AG04450 (cell line): Measurements from ENCODE around the gene C1orf74. TPM values are rescaled to one million over a fixed set of nuclear protein-coding genes. Genes with fewer than 3 reads are reported as not detected.
"Not testable (repeated sequence)": the region's sequence is repeated elsewhere in the genome, so short reads cannot be mapped to it uniquely, and the experiment has no call there.

Source experiments
- CTCF ChIA-PET: fragments of 300-600, 350-600 bp; formaldehyde crosslinking; extraction: SDS; loops from one replicate; lab custom pipeline; 2022; ENCODE audit warnings: antibody characterized with exemption, inconsistent platforms; lab: Charles Lee
- POLR2A ChIA-PET: fragments of 350-600 bp; formaldehyde crosslinking; extraction: SDS; loops from one replicate; lab custom pipeline; 2021; ENCODE audit warnings: antibody characterized with exemption, inconsistent platforms; lab: Yijun Ruan, JAX
- DNase-seq: peaks from one replicate; pipeline ENCODE4 v3.0.0-alpha.2; 2011; ENCODE audit warnings: low read depth, low spot score
- H3K27ac ChIP-seq: one replicate; pipeline ENCODE4 v1.5.1; 2012; ENCODE audit warnings: low read depth, low read length, control low read depth
- H3K27me3 ChIP-seq: one replicate; pipeline ENCODE4 v1.6.0; 2012; ENCODE audit warnings: low read length; ENCODE audit not compliant: control insufficient read depth, insufficient read depth
- H3K4me3 ChIP-seq: 2 replicates; pipeline ENCODE4 v1.5.1; 2011; ENCODE audit warnings: mild to moderate bottlenecking, low read depth, low read length, control low read depth
- H3K9me3 ChIP-seq: 2 replicates; pipeline ENCODE4 v1.5.1; 2012; ENCODE audit warnings: low read length; ENCODE audit not compliant: control insufficient read depth, insufficient read depth
- CTCF ChIP-seq: IDR thresholded peaks from 2 replicates; pipeline ENCODE4 v1.5.1; 2011; ENCODE audit warnings: low read depth, low read length, control low read depth, inconsistent platforms
- polyA plus RNA-seq: library from polyadenylated mRNA; depleted of rRNA; stranded (reverse); fragments of >200 nt; gene quantifications from 2 replicates; pipeline ENCODE4 v1.2.3, GENCODE V29; 2011

Gene C1orf74
- polyA plus RNA-seq, 1 experiment = 2.2 TPM

GRCh38 chr1:209802117-209802779 is 17.9 kb upstream of the C1orf74 start:
- no peak overlapping the region for H3K4me3 ChIP-seq
- POLR2A ChIA-PET = no interaction called here
- H3K27ac ChIP-seq = no peak overlapping the region
- no peak for DNase-seq
- no peaks in the 10 kb centered on the region for H3K27me3 ChIP-seq
- no peak for TF ChIP-seq CTCF
- peaks cover 5% of the 10 kb centered on the region; the same call in 1 of the 2 replicates for H3K9me3 ChIP-seq
- CTCF ChIA-PET = interaction anchor here (4.3 kb wide), 1 partner anchor 21 kb away, joined by 35 read pairs; no protein-coding TSS in a partner anchor

DNA sequence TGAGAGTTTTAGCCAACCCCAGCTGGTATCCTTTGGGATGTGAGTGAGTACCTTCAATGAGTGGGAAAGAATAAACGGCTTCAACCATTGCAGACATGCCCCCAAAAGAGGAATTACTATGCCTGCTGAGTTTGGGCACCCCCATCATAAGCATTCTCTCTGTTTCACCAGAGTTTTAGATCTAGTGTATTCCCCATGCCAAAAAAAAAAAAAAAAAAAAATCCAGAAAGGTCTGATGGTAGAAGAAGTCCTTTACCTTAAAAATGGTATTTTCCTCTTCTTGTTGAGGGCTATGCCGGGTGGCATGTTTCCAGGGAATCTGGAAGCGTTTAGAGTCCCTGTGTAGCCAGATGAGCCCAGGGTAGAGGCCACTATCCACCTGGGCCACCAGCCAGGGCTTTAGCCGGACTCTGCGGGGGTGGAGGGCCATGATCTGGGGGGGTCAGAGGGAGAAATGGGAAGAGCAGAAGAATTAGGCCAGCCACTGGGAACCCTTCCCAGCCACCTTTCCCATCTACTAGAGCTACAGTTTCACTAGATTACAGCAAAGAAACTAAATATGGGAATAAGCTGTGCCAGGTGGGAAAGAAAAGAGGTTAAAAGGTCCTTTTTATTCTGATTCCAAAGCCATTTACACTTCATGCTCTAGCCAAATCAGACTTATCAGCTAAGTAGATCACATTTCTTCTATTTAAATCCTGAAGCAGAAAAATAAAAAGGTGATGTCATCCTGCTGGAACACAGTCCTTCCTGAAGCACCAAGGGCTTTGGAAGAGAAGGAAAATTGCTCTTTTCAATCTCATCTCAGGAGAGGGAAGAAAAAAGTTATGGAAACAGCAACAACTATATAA is 16.9 kb upstream of the C1orf74 start:
- DNase-seq = no peak
- no peak overlapping the region for H3K27ac ChIP-seq
- no peak overlapping the region for H3K4me3 ChIP-seq
- H3K27me3 ChIP-seq = no peaks in the 10 kb centered on the region
- TF ChIP-seq CTCF = no peak
- ChIA-PET POLR2A (no interaction called here), CTCF (interaction anchor here (0.5 to 4.3 kb wide), 3 partner anchors 22 to 1838 kb away, joined by 3 to 35 read pairs (median 3); no protein-coding TSS in a partner anchor)
- peaks cover 5% of the 10 kb centered on the region; the same call in 1 of the 2 replicates for H3K9me3 ChIP-seq

DNA sequence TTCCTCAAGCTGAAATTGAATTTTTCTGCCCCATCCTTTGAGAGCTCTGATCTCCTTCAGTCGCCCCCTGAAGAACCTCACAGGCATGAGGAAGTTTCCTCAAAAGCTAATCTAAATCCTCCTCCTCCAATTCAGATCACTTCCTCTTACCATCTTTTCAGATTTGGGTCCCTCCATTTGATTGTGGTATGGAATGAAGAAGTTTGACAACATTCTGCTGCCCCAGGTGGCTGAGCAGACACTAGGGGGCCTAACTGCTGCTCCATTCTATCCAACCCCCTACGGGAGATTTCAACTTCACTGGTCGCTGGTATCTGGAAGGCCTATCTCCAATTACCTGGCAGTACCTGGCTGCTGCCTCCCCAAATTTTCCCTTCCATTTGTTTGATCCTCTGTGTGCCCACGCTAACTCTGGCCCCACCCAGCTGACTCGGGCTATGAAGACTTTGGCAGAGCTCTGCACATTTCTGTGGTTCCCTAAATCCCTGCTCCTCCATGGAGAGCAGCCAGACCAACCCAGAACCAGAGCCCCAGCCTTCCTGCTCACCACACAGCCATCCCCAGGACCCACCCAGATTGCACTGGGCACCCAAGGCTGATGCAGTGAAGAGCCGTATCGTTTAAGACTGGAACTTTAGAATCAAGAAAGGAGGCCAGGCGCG is 13.8 kb upstream of the C1orf74 start:
- Histone ChIP-seq H3K9me3 (no peaks in the 10 kb centered on the region), H3K27me3 (peaks cover 4% of the 10 kb centered on the region), H3K27ac (no peak overlapping the region), H3K4me3 (no peak overlapping the region)
- DNase-seq = no peak
- CTCF ChIA-PET = interaction anchor here (0.7 to 1.5 kb wide), 2 partner anchors 25 to 232 kb away, joined by 3 to 9 read pairs; no protein-coding TSS in a partner anchor
- POLR2A ChIA-PET = no interaction called here
- no peak for TF ChIP-seq CTCF

DNA sequence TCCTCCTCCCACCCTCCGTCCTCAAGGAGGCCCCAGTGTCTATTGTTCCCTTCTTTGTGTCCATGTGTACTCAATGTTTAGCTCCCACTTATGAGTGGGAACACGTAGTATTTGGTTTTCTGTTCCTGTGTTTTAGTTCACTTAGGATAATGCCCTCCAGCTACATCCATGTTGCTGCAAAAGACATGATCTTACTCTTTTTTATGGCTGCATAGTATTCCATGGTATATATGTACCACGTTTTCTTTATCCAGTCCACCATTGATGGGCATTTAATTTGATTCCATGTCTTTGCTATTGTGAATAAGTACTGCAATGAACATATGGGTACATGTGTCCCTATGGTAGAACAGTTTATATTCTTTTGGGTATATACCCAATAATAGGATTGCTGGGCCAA is 9.4 kb upstream of the C1orf74 start:
- CTCF ChIA-PET = interaction anchor here (1.5 to 1.6 kb wide), 2 partner anchors 29 to 196 kb away, joined by 3 to 10 read pairs; no protein-coding TSS in a partner anchor
- H3K4me3 ChIP-seq, H3K9me3 ChIP-seq, DNase-seq, POLR2A ChIA-PET, H3K27me3 ChIP-seq, H3K27ac ChIP-seq: not testable (repeated sequence)

DNA sequence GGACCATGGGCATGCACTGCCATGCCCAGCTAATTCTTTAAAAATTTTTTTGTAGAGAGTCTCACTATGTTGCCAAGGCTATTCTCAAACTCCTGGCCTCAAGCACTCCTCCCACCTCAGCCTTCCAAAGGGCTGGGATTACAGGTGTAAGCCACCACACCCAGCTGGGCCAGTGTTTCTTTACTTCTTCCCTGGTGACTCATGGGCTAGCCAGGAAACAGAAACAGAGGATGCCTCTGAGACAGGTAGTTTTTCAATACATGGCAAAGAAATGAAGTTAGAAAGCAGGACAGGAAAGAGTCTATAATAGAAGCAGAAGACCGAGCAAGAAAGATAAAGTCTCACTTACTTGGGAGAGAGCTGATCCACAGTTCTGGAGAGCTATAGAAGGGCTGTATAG is 7.6 kb upstream of the C1orf74 start:
- Histone ChIP-seq H3K27ac (no peak overlapping the region), H3K4me3 (no peak overlapping the region), H3K27me3 (peaks cover 6% of the 10 kb centered on the region), H3K9me3 (no peaks in the 10 kb centered on the region)
- no peak for TF ChIP-seq CTCF
- CTCF ChIA-PET = interaction anchor here (1.0 to 1.6 kb wide), 3 partner anchors 31 to 198 kb away, joined by 3 to 10 read pairs (median 3); no protein-coding TSS in a partner anchor
- POLR2A ChIA-PET = no interaction called here
- DNase-seq = no peak
